ENCODE results near the gene EFR3B. TPM values are rescaled to one million over a fixed set of nuclear protein-coding genes. Genes with fewer than 3 reads are reported as not detected.
"Not testable (repeated sequence)": the region's sequence is repeated elsewhere in the genome, so short reads cannot be mapped to it uniquely, and the experiment has no call there.

The EFR3B gene
- total RNA-seq, 2 experiments from 2014 or later = 0.16 to 0.23 TPM

- ChIA-PET POLR2A (interaction anchor here (0.6 to 1.0 kb wide), 2 partner anchors 9 to 24 kb away, joined by 3 read pairs; no protein-coding TSS in a partner anchor), CTCF (no interaction called here)
- no peak for ATAC-seq
- Mint-ChIP-seq H3K27me3 (peaks cover 3% of the 10 kb centered on the region), H3K9me3 (no peaks in the 10 kb centered on the region), H3K4me3 (no peak overlapping the region), H3K36me3 (ENCODE audit: low read depth) (no peaks in the 10 kb centered on the region), H3K27ac (no peak overlapping the region), H3K4me1 (ENCODE audit: low read depth) (no peaks in the 10 kb centered on the region)
- intact Hi-C loops (cut with micrococcal nuclease) = no loop called here
- no peak for DNase-seq
- no peak for TF ChIP-seq CTCF (IDR thresholded peaks at IDR 0.05)
These were observed 41.2 kb upstream of the EFR3B start for GRCh38 chr2:25000503-25001324.

- Mint-ChIP-seq H3K4me1 (ENCODE audit: low read depth) (no peaks in the 10 kb centered on the region), H3K9me3 (no peaks in the 10 kb centered on the region), H3K36me3 (ENCODE audit: low read depth) (no peaks in the 10 kb centered on the region), H3K27ac (no peak overlapping the region), H3K27me3 (peaks cover 3% of the 10 kb centered on the region), H3K4me3 (no peak overlapping the region)
- TF ChIP-seq CTCF (IDR thresholded peaks at IDR 0.05) = no peak
- CTCF ChIA-PET = no interaction called here
- DNase-seq = no peak
- intact Hi-C loops (cut with micrococcal nuclease) = no loop called here
- POLR2A ChIA-PET = interaction anchor here (1.0 kb wide), 1 partner anchor 9 kb away, joined by 3 read pairs; no protein-coding TSS in a partner anchor
- no peak for ATAC-seq
These were observed 40.6 kb upstream of the EFR3B start for GRCh38 chr2:25001325-25001637.

- H3K4me1 Mint-ChIP-seq (ENCODE audit: low read depth) = no peaks in the 10 kb centered on the region
These were observed 39.8 kb upstream of the EFR3B start for GRCh38 chr2:25002066-25002465.

GRCh38 chr2:25009954-25010353 is 31.9 kb upstream of the EFR3B start:
- no peak for ATAC-seq
- H3K4me3 Mint-ChIP-seq = no peak overlapping the region
- H3K27me3 Mint-ChIP-seq = no peaks in the 10 kb centered on the region
- no peaks in the 10 kb centered on the region for H3K9me3 Mint-ChIP-seq
- intact Hi-C loops (cut with micrococcal nuclease) = no loop called here
- H3K27ac Mint-ChIP-seq = no peak overlapping the region
- H3K36me3 Mint-ChIP-seq (ENCODE audit: low read depth) = no peaks in the 10 kb centered on the region
- TF ChIP-seq CTCF (IDR thresholded peaks at IDR 0.05) = no peak
- POLR2A ChIA-PET = interaction anchor here (0.9 kb wide), 1 partner anchor 9 kb away, joined by 3 read pairs; no protein-coding TSS in a partner anchor
- no peaks in the 10 kb centered on the region for H3K4me1 Mint-ChIP-seq (ENCODE audit: low read depth)
- DNase-seq = no peak
- CTCF ChIA-PET = no interaction called here

More at GRCh38 chr2:25002066-25002465, 39.8 kb upstream of the EFR3B start:
- ChIA-PET POLR2A (no interaction called here), CTCF (no interaction called here)
- intact Hi-C loops (cut with micrococcal nuclease) = no loop called here
- no peak overlapping the region for H3K27ac Mint-ChIP-seq
- H3K27me3 Mint-ChIP-seq = no peaks in the 10 kb centered on the region
- no peak for ATAC-seq
- no peak for TF ChIP-seq CTCF (IDR thresholded peaks at IDR 0.05)
- H3K4me3 Mint-ChIP-seq = no peak overlapping the region
- H3K9me3 Mint-ChIP-seq = no peaks in the 10 kb centered on the region
- no peaks in the 10 kb centered on the region for H3K36me3 Mint-ChIP-seq (ENCODE audit: low read depth)
- DNase-seq = no peak

- H3K36me3 Mint-ChIP-seq (ENCODE audit: low read depth); intact Hi-C loops (cut with micrococcal nuclease); H3K4me3 Mint-ChIP-seq; H3K27me3 Mint-ChIP-seq; H3K9me3 Mint-ChIP-seq; H3K27ac Mint-ChIP-seq; DNase-seq; ATAC-seq; H3K4me1 Mint-ChIP-seq (ENCODE audit: low read depth): not testable (repeated sequence)
- ChIA-PET CTCF (interaction anchor here (1.0 kb wide), 1 partner anchor 352 kb away, joined by 3 read pairs; no protein-coding TSS in a partner anchor), POLR2A (interaction anchor here (0.8 kb wide), 1 partner anchor 30 kb away, joined by 3 read pairs; the partner anchor contains the start of gene EFR3B)
These were observed 30.5 kb upstream of the EFR3B start for GRCh38 chr2:25011342-25011741.

All from activated CD8-positive, alpha-beta T cell treated with anti-CD3 and anti-CD28 coated beads for 36 hours (primary cell).